Measurements from ENCODE around the gene CCDC88A. TPM values are rescaled to one million over a fixed set of nuclear protein-coding genes. Genes with fewer than 3 reads are reported as not detected.

Gene CCDC88A
- total RNA-seq, 4 donors from 2014 or later, result 8.4 to 15.9 (median 9.4) TPM

DNA sequence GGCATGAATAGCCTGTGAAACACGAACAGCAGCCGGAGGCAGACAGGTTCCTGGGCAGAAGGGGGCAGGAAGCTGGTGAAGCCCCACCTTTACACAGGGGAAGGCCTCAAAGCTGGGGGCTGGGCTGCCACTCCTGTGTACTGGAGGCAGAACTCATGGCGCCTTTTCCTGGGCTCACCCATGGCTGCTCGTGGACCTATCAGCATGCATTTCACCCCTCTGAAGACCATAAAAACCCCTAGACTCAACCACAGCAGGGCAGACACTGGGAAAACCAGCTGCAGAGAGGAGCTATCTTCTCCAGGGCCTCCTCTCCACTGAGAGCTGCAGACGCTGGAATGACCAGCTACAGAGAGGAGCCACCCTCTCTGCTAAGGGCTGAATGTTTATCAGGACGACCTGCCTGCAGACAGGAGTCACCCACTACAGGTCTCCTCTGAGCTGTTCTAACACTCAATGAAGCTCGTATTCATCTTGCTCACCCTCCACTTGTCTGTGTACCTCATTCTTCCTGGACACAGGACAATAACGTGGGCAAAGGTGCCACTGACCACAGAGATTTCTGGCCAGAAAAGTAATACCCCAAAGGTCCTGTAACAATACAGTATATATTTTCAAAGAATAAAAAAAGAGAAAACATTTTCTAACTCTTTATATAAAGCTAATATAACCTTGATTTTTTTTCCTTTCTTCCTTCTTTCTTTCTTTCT is 18.9 kb upstream of the CCDC88A start:
- WGBS, 2 donors, result 87 to 90% methylated on average over 8 of the region's 8 CpGs
- no peak for DNase-seq (ENCODE audit: low spot score in 2 of 2)
- intact Hi-C loops (cut with DNase I; ENCODE audit: low total_unique reads), result loop anchor here (10.0 kb wide), 1 partner anchor 1796 kb away; no protein-coding TSS in a partner anchor
- TF ChIP-seq POLR2A (IDR thresholded peaks at IDR 0.05), result no peak
- TF ChIP-seq, protein P1, sequence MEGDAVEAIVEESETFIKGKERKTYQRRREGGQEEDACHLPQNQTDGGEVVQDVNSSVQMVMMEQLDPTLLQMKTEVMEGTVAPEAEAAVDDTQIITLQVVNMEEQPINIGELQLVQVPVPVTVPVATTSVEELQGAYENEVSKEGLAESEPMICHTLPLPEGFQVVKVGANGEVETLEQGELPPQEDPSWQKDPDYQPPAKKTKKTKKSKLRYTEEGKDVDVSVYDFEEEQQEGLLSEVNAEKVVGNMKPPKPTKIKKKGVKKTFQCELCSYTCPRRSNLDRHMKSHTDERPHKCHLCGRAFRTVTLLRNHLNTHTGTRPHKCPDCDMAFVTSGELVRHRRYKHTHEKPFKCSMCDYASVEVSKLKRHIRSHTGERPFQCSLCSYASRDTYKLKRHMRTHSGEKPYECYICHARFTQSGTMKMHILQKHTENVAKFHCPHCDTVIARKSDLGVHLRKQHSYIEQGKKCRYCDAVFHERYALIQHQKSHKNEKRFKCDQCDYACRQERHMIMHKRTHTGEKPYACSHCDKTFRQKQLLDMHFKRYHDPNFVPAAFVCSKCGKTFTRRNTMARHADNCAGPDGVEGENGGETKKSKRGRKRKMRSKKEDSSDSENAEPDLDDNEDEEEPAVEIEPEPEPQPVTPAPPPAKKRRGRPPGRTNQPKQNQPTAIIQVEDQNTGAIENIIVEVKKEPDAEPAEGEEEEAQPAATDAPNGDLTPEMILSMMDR (IDR thresholded peaks at IDR 0.05), result no peak
- no peak overlapping the region for H3K4me3 ChIP-seq (ENCODE audit: low read depth, poor library complexity, severe bottlenecking)

DNA sequence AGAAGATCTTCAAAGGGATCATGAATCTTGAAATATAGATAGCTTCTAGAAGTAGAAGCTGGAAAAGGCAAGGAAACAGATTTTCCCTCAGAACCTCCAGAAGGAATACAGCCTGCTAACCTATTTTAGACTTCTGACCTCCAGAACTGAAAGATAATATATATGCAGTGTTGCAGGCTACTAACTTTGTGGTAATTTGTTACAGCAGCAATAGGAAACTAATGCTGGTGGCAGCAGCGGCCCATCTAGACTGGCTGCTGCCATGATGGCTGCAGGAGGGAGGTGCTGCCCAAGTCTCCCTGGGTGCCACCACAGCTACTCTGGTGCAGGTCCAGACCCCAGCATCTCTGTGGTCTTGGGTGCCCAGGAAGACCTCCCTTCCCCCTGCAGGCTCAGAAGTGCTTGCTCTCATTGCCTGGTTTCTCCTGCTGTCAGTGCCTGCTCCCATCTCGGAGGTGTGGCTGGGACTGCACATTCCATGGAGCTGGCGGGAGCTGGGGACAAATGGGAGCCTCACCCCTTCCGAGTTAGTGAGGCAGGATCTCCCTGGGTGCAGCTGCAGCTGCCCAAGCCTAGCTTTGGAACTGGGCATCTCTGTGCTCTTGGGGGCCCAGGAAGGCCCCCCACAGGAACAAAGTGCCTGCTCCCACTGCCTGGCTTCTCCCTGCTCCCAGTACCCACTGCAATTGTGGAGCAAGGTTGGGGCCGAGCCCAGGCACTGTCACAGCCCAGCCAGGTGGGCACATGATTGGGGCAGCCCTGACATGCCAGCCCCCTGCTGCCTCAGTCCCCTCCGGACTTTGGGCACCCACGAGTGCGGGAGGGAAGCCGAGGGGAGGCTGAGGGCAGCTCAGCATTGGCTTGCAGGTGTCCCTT is 18.1 kb upstream of the CCDC88A start:
- WGBS, 2 donors, result 86 to 93% methylated on average over 9 of the region's 9 CpGs
- intact Hi-C loops (cut with DNase I; ENCODE audit: low total_unique reads), result loop anchor here (10.0 kb wide), 1 partner anchor 1797 kb away; no protein-coding TSS in a partner anchor
- no peak for DNase-seq (ENCODE audit: low spot score in 2 of 2)
- no peak overlapping the region for H3K4me3 ChIP-seq (ENCODE audit: low read depth, poor library complexity, severe bottlenecking)
- no peak for TF ChIP-seq POLR2A (IDR thresholded peaks at IDR 0.05)
- TF ChIP-seq, protein P1 (IDR thresholded peaks at IDR 0.05), result no peak

DNA sequence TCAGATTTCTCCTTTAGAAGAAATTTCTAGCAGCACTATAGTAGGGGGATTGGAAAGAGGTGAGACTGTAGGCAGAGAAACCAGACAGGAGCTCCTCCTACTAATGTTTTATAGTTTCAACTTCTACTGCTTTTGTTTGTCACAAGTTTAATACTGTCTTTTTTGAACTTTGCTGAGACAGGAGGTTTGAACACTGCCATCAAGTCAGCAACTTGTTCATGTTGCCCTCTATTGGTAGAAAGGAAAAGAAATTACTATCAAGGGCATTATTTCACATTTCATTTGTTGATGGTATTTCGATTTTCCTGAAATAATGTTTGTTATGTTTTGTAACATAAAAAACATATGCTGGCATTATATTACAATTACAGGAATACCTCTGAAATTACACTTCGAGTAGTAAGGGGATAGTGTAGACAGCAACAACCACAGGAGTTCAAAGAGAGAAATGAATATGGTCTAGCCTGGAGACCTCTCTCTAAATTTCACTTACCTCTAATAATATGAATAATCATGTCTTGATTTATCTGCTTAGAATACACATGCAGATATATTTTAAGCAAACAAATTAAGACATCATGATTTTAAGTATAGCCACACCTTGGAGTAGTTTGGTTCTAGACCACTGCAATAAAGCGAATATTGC is 12.4 kb upstream of the CCDC88A start:
- no peak for TF ChIP-seq POLR2A (IDR thresholded peaks at IDR 0.05)
- TF ChIP-seq, protein P1 (IDR thresholded peaks at IDR 0.05), result no peak
- intact Hi-C loops (cut with DNase I; ENCODE audit: low total_unique reads), result loop anchor here (10.0 kb wide), 1 partner anchor 1803 kb away; no protein-coding TSS in a partner anchor
- WGBS, 2 donors, result 37% methylated on average over 3 of the region's 3 CpGs
- no peak for DNase-seq (ENCODE audit: low spot score in 2 of 2)
- no peak overlapping the region for H3K4me3 ChIP-seq (ENCODE audit: low read depth, poor library complexity, severe bottlenecking)

DNA sequence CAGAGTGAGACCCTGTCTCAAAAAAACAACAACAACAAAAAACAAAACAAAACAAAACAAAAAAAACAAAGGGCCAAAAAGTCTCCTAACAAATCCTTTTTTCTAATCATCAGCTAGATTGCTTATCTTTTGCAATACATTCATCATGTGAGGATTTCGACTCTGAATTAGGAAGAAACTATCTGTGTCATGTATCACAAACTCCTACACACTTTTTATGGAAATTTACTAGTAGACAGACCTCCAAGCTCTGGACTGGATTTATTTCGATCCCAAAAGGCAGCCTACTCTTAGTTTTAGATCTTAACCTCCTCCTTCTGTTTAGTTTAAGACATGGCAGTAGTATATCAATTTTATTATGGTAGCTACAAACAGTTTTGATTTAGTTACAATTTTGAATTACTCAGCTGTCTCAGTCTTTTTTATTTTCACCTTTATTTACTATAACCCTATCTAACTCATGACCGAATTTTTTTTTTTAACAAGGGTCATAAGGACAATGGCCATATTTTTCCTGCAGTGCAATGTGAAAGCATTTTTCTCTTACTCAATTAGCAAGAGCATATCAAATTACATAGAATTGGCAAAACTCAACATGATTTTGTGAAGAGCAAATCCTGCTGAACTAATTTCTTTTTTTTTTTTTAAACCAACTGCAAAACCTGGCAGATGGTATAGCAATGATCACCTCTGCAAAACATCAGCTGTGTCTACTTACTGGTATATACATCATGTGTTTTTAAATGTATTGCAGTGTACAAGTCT is 10.7 kb upstream of the CCDC88A start:
- no peak for TF ChIP-seq POLR2A (IDR thresholded peaks at IDR 0.05)
- TF ChIP-seq, protein P1 (IDR thresholded peaks at IDR 0.05), result no peak
- WGBS, 2 donors, result 71 to 77% methylated on average over 3 of the region's 3 CpGs
- intact Hi-C loops (cut with DNase I; ENCODE audit: low total_unique reads), result loop anchor here (10.0 kb wide), 1 partner anchor 1804 kb away; no protein-coding TSS in a partner anchor
- DNase-seq (ENCODE audit: low spot score in 2 of 2), result no peak
- no peak overlapping the region for H3K4me3 ChIP-seq (ENCODE audit: low read depth, poor library complexity, severe bottlenecking)

DNA sequence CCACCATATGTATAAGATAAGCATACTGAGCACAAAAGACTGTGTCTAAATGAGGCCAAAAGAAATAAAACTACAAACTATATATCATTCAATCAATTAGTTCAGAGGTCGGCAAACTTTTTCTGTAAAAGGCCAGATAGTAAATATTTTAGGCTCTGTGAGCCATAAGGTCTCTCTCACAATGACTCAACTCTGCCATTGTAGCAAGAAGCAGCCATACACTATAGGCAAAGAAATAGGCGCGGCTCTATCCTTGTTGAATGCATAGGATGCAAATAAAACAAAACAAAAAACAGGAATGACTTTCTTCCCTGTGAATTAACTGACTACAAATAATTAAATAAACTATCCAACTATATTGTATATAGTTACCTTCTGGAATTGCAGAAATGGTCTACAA is 8.6 kb upstream of the CCDC88A start:
- DNase-seq (ENCODE audit: low spot score in 2 of 2), result no peak
- WGBS, 2 donors, result 90 to 92% methylated on average over 3 of the region's 3 CpGs
- TF ChIP-seq, protein P1 (IDR thresholded peaks at IDR 0.05), result no peak
- TF ChIP-seq POLR2A (IDR thresholded peaks at IDR 0.05), result no peak
- no peak overlapping the region for H3K4me3 ChIP-seq (ENCODE audit: low read depth, poor library complexity, severe bottlenecking)
- intact Hi-C loops (cut with DNase I; ENCODE audit: low total_unique reads), result no loop called here

Data from lower leg skin (tissue), 4 donors.